Gastrocnemius medialis (tissue), 4 donors: ENCODE measurements around the gene LCE5A. TPM values are rescaled to one million over a fixed set of nuclear protein-coding genes. Genes with fewer than 3 reads are reported as not detected.
"Not testable (repeated sequence)": the region's sequence is repeated elsewhere in the genome, so short reads cannot be mapped to it uniquely, and the experiment has no call there.

Experiments
- ATAC-seq, 2 donors: fragments of 150-250 bp; one replicate each; pipeline ENCODE4 v1.9.1; 2016
- DNase-seq, 2 donors: peaks; one replicate each; pipeline ENCODE4 v3.0.0-alpha.2; 2019
- H3K27ac ChIP-seq, 4 donors: fragments of 200-600 bp; sonication (generic); 1 replicate in 1 of 4; 2 replicates in 3 of 4; pipeline ENCODE4 v1.5.1; 2016 to 2018; ENCODE audit warnings: mild to moderate bottlenecking in 2 of 4, moderate library complexity in 1 of 4
- H3K27me3 ChIP-seq, 3 donors: fragments of 200-600 bp; sonication (generic) in 2 of 3; 1 replicate in 1 of 3; 2 replicates in 2 of 3; pipeline versions ENCODE4 v1.5.1 to v1.6.0; 2016 to 2019; ENCODE audit warnings: mild to moderate bottlenecking in 1 of 3, moderate library complexity in 1 of 3
- H3K36me3 ChIP-seq, 2 donors: fragments of 200-600 bp; sonication (generic) in 1 of 2; one replicate each; pipeline ENCODE4 v1.5.1; 2017 to 2018
- H3K4me1 ChIP-seq, 2 donors: fragments of 200-600 bp; sonication (generic) in 1 of 2; one replicate each; pipeline ENCODE4 v1.5.1; 2016 to 2017; ENCODE audit warnings: mild to moderate bottlenecking in 2 of 2
- H3K4me3 ChIP-seq, 4 donors: fragments of 200-600 bp; sonication (generic) in 3 of 4; 1 replicate in 1 of 4; 2 replicates in 3 of 4; pipeline ENCODE4 v1.5.1; 2016 to 2019; ENCODE audit warnings: mild to moderate bottlenecking in 2 of 4
- H3K9me3 ChIP-seq, 3 donors: fragments of 200-600 bp; sonication (generic) in 2 of 3; 1 replicate in 1 of 3; 2 replicates in 2 of 3; pipeline ENCODE4 v1.5.1; 2016 to 2019
- CTCF ChIP-seq, 5 experiments: fragments of 450-650 bp in 3 of 5; fragments of 200-600 bp in 2 of 5; sonication (generic) in 2 of 5; IDR thresholded peaks in 4 of 5; conservative IDR thresholded peaks in 1 of 5; 1 replicate in 4 of 5; 2 replicates in 1 of 5; pipeline ENCODE4 v1.5.1; 2016 to 2019; ENCODE audit warnings: antibody characterized with exemption in 5 of 5, mild to moderate bottlenecking in 3 of 5, moderate library complexity in 3 of 5
- POLR2A ChIP-seq, 2 donors: fragments of 450-650 bp; IDR thresholded peaks; one replicate each; pipeline ENCODE4 v1.6.1; 2017; ENCODE audit warnings: antibody characterized with exemption in 2 of 2, mild to moderate bottlenecking in 2 of 2, moderate library complexity in 2 of 2
- in situ Hi-C, 4 donors: fragments of 200-750 bp; cut with MboI; loops; one replicate each; pipeline versions ENCODE4 v1.15.0 to v1.8.0; 2017; ENCODE audit warnings: low sequenced_read_pairs in 4 of 4
- intact Hi-C: fragments of 100-400 bp; cut with DNase I; formaldehyde crosslinking; loops from one replicate; pipeline ENCODE4 v1.15.1; 2023; ENCODE audit warnings: low total_unique reads
- total RNA-seq, 4 donors: library from RNA; depleted of rRNA; stranded (reverse); fragments of >200 nt; gene quantifications; one replicate each; pipeline versions ENCODE4 v1.1.0 to v1.2.3, GENCODE V29; 2016

The LCE5A gene
- total RNA-seq, 4 donors from 2014 or later: not detected

- DNase-seq (no peak), ATAC-seq (no peak)
- Histone ChIP-seq H3K27me3 (no peaks in the 10 kb centered on the region), H3K36me3 (no peaks in the 10 kb centered on the region), H3K9me3 (no peaks in the 10 kb centered on the region), H3K4me1 (no peaks in the 10 kb centered on the region), H3K4me3 (no peak overlapping the region), H3K27ac (no peak overlapping the region)
- intact Hi-C loops: no loop called here
- TF ChIP-seq POLR2A (IDR thresholded peaks at IDR 0.05): no peak
- TF ChIP-seq CTCF (IDR thresholded peaks at IDR 0.05 in 4 of 5, conservative IDR thresholded peaks at IDR 0.05 in 1 of 5): no peak
- in situ Hi-C loops: no loop called here
Observed at GRCh38 chr1:152487871-152488270, 22.7 kb upstream of the LCE5A start.

- H3K9me3 ChIP-seq, H3K4me1 ChIP-seq, H3K36me3 ChIP-seq, ATAC-seq, H3K27ac ChIP-seq, H3K4me3 ChIP-seq, in situ Hi-C loops, H3K27me3 ChIP-seq, intact Hi-C loops, DNase-seq: not testable (repeated sequence)
Observed at GRCh38 chr1:152491537-152491936, 19.1 kb upstream of the LCE5A start.

- ATAC-seq: no peak
- no peak for TF ChIP-seq POLR2A (IDR thresholded peaks at IDR 0.05)
- no peak for TF ChIP-seq CTCF (IDR thresholded peaks at IDR 0.05 in 4 of 5, conservative IDR thresholded peaks at IDR 0.05 in 1 of 5)
- no peak for DNase-seq
- intact Hi-C loops: no loop called here
- in situ Hi-C loops: no loop called here
- Histone ChIP-seq H3K36me3 (no peaks in the 10 kb centered on the region), H3K4me3 (no peak overlapping the region), H3K27ac (no peak overlapping the region), H3K4me1 (no peaks in the 10 kb centered on the region), H3K27me3 (no peaks in the 10 kb centered on the region), H3K9me3 (no peaks in the 10 kb centered on the region)
Observed at GRCh38 chr1:152495066-152495675, 15.4 kb upstream of the LCE5A start.

- intact Hi-C loops (no loop called here), in situ Hi-C loops (no loop called here)
- no peak for ATAC-seq
Observed at GRCh38 chr1:152497273-152497672, 13.3 kb upstream of the LCE5A start.

GRCh38 chr1:152501704-152502103 lies 8.9 kb upstream of the LCE5A start:
- H3K27ac ChIP-seq: no peak overlapping the region
- intact Hi-C loops (no loop called here), in situ Hi-C loops (no loop called here)
- no peak overlapping the region for H3K4me3 ChIP-seq
- no peak for DNase-seq
- H3K9me3 ChIP-seq: no peaks in the 10 kb centered on the region
- no peak for ATAC-seq
- no peaks in the 10 kb centered on the region for H3K27me3 ChIP-seq
- no peaks in the 10 kb centered on the region for H3K4me1 ChIP-seq
- no peaks in the 10 kb centered on the region for H3K36me3 ChIP-seq
- no peak for TF ChIP-seq POLR2A (IDR thresholded peaks at IDR 0.05)
- TF ChIP-seq CTCF (IDR thresholded peaks at IDR 0.05 in 4 of 5, conservative IDR thresholded peaks at IDR 0.05 in 1 of 5): no peak

More at GRCh38 chr1:152497273-152497672, 13.3 kb upstream of the LCE5A start:
- Histone ChIP-seq H3K27ac (no peak overlapping the region), H3K4me1 (no peaks in the 10 kb centered on the region), H3K9me3 (no peaks in the 10 kb centered on the region), H3K36me3 (no peaks in the 10 kb centered on the region), H3K27me3 (no peaks in the 10 kb centered on the region), H3K4me3 (no peak overlapping the region)
- DNase-seq: no peak
- TF ChIP-seq CTCF (IDR thresholded peaks at IDR 0.05 in 4 of 5, conservative IDR thresholded peaks at IDR 0.05 in 1 of 5): no peak
- TF ChIP-seq POLR2A (IDR thresholded peaks at IDR 0.05): no peak
